K562 treated with DMSO at 1 percent for 48 hours (cell line): Measurements from ENCODE around the gene OR56A1. TPM values are rescaled to one million over a fixed set of nuclear protein-coding genes. Genes with fewer than 3 reads are reported as not detected.

ENCODE experiments used
- total RNA-seq: library from RNA; unstranded; fragments of 300-600 nt; gene quantifications from 2 replicates; pipeline ENCODE4 v1.2.3, GENCODE V29; 2022; ENCODE audit warnings: low replicate concordance; ENCODE audit errors: extremely low read depth

Gene OR56A1
- total RNA-seq: not detected in 2 replicates

GRCh38 chr11:6030708-6031405 is at the start of gene OR56A1:
Gene OR56A1, minus strand, starts transcription at chr11:6030758. Its CDS starts 3,066 bp downstream, at chr11:6027692.

GRCh38 chr11:6006846-6007245 is 23.7 kb downstream of the OR56A1 start, which contains the start of gene OR56A4:
Gene OR56A4, minus strand, starts transcription at chr11:6006946. Its CDS starts 3,954 bp downstream, at chr11:6002992.

GRCh38 chr11:5986885-5987284 is 43.7 kb downstream of the OR56A1 start, which contains the start of gene OR52L1:
Gene OR52L1, minus strand, starts transcription at chr11:5986985. Its CDS starts 55 bp downstream, at chr11:5986930.

Other genes starting within 250 kb of the OR56A1 start
- not detected in 2 replicates for gene OR52N5, start 247.4 kb downstream of the OR56A1 start, total RNA-seq
- gene OR52N1, start 239.5 kb downstream of the OR56A1 start, total RNA-seq: not detected in 2 replicates
- gene OR52N2, start 221.8 kb downstream of the OR56A1 start, total RNA-seq: not detected in 2 replicates
- not detected in 2 replicates for gene OR52E6, start 188.9 kb downstream of the OR56A1 start, total RNA-seq
- not detected in 2 replicates for gene OR52E8, start 173.1 kb downstream of the OR56A1 start, total RNA-seq
- gene OR52E4, start 150.1 kb downstream of the OR56A1 start, total RNA-seq: not detected in 2 replicates
- not detected in 2 replicates for gene OR52E5, start 137.6 kb downstream of the OR56A1 start, total RNA-seq
- not detected in 2 replicates for gene OR56A3, start 88.5 kb downstream of the OR56A1 start, total RNA-seq
- not detected in 2 replicates for gene OR56A5, start 62.3 kb downstream of the OR56A1 start, total RNA-seq
- not detected in 2 replicates for gene OR52L1, start 43.8 kb downstream of the OR56A1 start, total RNA-seq
- gene OR56A4, start 23.8 kb downstream of the OR56A1 start, total RNA-seq: not detected in 2 replicates
- gene OR56B4, start 76.9 kb upstream of the OR56A1 start, total RNA-seq: not detected in 2 replicates
- not detected in 2 replicates for gene OR52B2, start 139.6 kb upstream of the OR56A1 start, total RNA-seq
- not detected in 2 replicates for gene OR52W1, start 168.5 kb upstream of the OR56A1 start, total RNA-seq
- not detected in 2 replicates for gene C11orf42, start 174.8 kb upstream of the OR56A1 start, total RNA-seq
- gene FHIP1B, start 203.9 kb upstream of the OR56A1 start, total RNA-seq: not detected in 2 replicates
- gene CNGA4, start 208.3 kb upstream of the OR56A1 start, total RNA-seq: not detected in 2 replicates
- not detected in 2 replicates for gene CCKBR, start 229.1 kb upstream of the OR56A1 start, total RNA-seq